ENCODE results near the gene ZNF681. TPM values are rescaled to one million over a fixed set of nuclear protein-coding genes. Genes with fewer than 3 reads are reported as not detected.
"Not testable (repeated sequence)": the region's sequence is repeated elsewhere in the genome, so short reads cannot be mapped to it uniquely, and the experiment has no call there.

Gene ZNF681
- total RNA-seq, 1 donor from 2014 or later: 1.1 TPM

GRCh38 chr19:23724161-23724560, 34.5 kb downstream of the ZNF681 start:
- H3K27me3 ChIP-seq (ENCODE audit: control insufficient read depth, insufficient read depth, low read length); H3K36me3 ChIP-seq (ENCODE audit: control insufficient read depth, insufficient read depth, low read length); H3K4me3 ChIP-seq (ENCODE audit: low read depth, low read length); FAIRE-seq: not testable (repeated sequence)
- peak; percentile 10 for DNase-seq (ENCODE audit: low read depth)

DNA sequence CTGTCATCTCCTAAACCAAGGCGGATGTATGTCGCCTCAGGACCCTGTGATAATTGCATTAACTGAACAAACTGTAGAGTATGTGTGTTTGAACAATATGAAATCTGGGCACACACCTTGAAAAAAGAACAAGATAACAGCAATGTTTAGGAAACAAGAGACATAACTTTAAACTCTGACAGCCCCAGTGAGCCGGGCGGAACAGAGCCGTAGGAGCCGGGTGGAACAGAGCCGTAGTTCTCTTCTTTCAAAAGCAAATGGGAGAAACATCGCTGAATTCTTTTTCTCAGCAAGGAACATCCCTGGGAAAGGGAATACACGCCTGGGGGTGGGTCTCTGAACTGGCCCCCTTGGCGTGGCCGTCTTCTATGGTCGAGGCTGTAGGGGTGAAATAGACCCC, 39.9 kb downstream of the ZNF681 start:
- FAIRE-seq (no peak), DNase-seq (ENCODE audit: low read depth) (no peak)
- no peak for TF ChIP-seq CTCF (IDR thresholded peaks at IDR 0.05; ENCODE audit: insufficient read depth, low read length, severe bottlenecking)
- H3K27me3 ChIP-seq (ENCODE audit: control insufficient read depth, insufficient read depth, low read length): no peaks in the 10 kb centered on the region
- no peak overlapping the region for H3K4me3 ChIP-seq (ENCODE audit: low read depth, low read length)
- H3K36me3 ChIP-seq (ENCODE audit: control insufficient read depth, insufficient read depth, low read length): no peaks in the 10 kb centered on the region

GRCh38 chr19:23716792-23717191, 41.9 kb downstream of the ZNF681 start:
- Histone ChIP-seq H3K27me3 (ENCODE audit: control insufficient read depth, insufficient read depth, low read length) (no peaks in the 10 kb centered on the region), H3K4me3 (ENCODE audit: low read depth, low read length) (no peak overlapping the region), H3K36me3 (ENCODE audit: control insufficient read depth, insufficient read depth, low read length) (no peaks in the 10 kb centered on the region)
- FAIRE-seq (no peak), DNase-seq (ENCODE audit: low read depth) (peak; percentile 20)
- no peak for TF ChIP-seq CTCF (IDR thresholded peaks at IDR 0.05; ENCODE audit: insufficient read depth, low read length, severe bottlenecking)

- H3K27me3 ChIP-seq (ENCODE audit: control insufficient read depth, insufficient read depth, low read length): no peaks in the 10 kb centered on the region
- no peak for FAIRE-seq
- DNase-seq (ENCODE audit: low read depth): no peak
Observed at GRCh38 chr19:23709347-23709746, 49.3 kb downstream of the ZNF681 start.

DNA sequence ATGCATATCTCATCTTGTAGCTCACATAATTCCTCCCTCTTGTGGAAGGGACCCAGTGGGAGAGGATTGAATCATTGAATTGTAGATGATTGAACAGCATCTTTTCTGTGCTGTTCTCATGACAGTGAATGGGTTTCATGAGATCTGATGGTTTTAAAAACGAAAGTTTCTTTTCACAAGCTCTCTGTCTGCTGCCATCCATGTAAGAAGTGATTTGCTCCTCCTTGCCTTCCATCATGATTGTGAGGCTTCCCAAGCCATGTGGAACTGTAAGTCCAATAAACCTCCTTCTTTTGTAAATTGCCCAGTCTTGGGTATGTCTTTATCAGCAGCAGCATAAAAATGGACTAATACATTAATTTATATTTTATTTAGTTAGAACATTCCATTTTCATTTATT, 52.0 kb downstream of the ZNF681 start:
- FAIRE-seq (no peak), DNase-seq (ENCODE audit: low read depth) (no peak)
- no peaks in the 10 kb centered on the region for H3K36me3 ChIP-seq (ENCODE audit: control insufficient read depth, insufficient read depth, low read length)
- no peak for TF ChIP-seq CTCF (IDR thresholded peaks at IDR 0.05; ENCODE audit: insufficient read depth, low read length, severe bottlenecking)
- H3K27me3 ChIP-seq (ENCODE audit: control insufficient read depth, insufficient read depth, low read length): no peaks in the 10 kb centered on the region
- no peak overlapping the region for H3K4me3 ChIP-seq (ENCODE audit: low read depth, low read length)

More at GRCh38 chr19:23709347-23709746, 49.3 kb downstream of the ZNF681 start:
- no peak overlapping the region for H3K4me3 ChIP-seq (ENCODE audit: low read depth, low read length)
- no peaks in the 10 kb centered on the region for H3K36me3 ChIP-seq (ENCODE audit: control insufficient read depth, insufficient read depth, low read length)
- TF ChIP-seq CTCF (IDR thresholded peaks at IDR 0.05; ENCODE audit: insufficient read depth, low read length, severe bottlenecking): no peak

DNA sequence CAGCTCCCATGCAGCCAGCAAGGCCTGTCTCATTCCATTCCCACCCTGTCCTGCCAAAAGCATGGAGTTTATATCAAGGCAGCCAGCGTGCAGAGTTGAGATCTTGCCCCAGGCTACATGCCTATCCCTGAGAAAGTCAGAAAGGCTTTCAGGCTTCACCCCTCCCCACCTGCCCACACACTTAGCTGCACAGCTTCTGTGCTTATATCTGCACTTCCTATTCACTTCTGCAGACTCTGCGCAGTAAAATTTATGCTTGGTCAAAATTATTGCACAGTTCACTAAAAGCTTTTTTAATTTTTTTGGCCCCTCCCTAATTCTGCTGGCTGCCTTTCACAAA, 59.2 kb downstream of the ZNF681 start:
- Histone ChIP-seq H3K4me3 (ENCODE audit: low read depth, low read length) (no peak overlapping the region), H3K36me3 (ENCODE audit: control insufficient read depth, insufficient read depth, low read length) (no peaks in the 10 kb centered on the region), H3K27me3 (ENCODE audit: control insufficient read depth, insufficient read depth, low read length) (no peaks in the 10 kb centered on the region)
- DNase-seq (ENCODE audit: low read depth) (no peak), FAIRE-seq (no peak)
- TF ChIP-seq CTCF (IDR thresholded peaks at IDR 0.05; ENCODE audit: insufficient read depth, low read length, severe bottlenecking): no peak
